ENCODE data around the gene RAPH1. TPM values are rescaled to one million over a fixed set of nuclear protein-coding genes. Genes with fewer than 3 reads are reported as not detected.

The RAPH1 gene
- total RNA-seq, 1 donor from 2014 or later = 25.7 TPM

- H3K4me3 Mint-ChIP-seq = no peak overlapping the region
- TF ChIP-seq CTCF (conservative IDR thresholded peaks at IDR 0.05) = no peak
- H3K4me1 Mint-ChIP-seq = peaks cover 5% of the 10 kb centered on the region
- no peaks in the 10 kb centered on the region for H3K36me3 Mint-ChIP-seq (ENCODE audit: low read depth)
- no peak overlapping the region for H3K27ac Mint-ChIP-seq (ENCODE audit: unreplicated experiment)
- H3K9me3 Mint-ChIP-seq = no peaks in the 10 kb centered on the region
- H3K27me3 Mint-ChIP-seq (ENCODE audit: low read depth) = no peaks in the 10 kb centered on the region
- DNase-seq (ENCODE audit: low read depth, low spot score) = no peak
Observed at GRCh38 chr2:203582468-203582867, 47.4 kb upstream of the RAPH1 start.

GRCh38 chr2:203580844-203581243 is 45.7 kb upstream of the RAPH1 start:
- Mint-ChIP-seq H3K4me1 (peaks cover 5% of the 10 kb centered on the region), H3K9me3 (no peaks in the 10 kb centered on the region), H3K27me3 (ENCODE audit: low read depth) (no peaks in the 10 kb centered on the region), H3K27ac (ENCODE audit: unreplicated experiment) (no peak overlapping the region), H3K4me3 (no peak overlapping the region), H3K36me3 (ENCODE audit: low read depth) (no peaks in the 10 kb centered on the region)
- no peak for TF ChIP-seq CTCF (conservative IDR thresholded peaks at IDR 0.05)
- DNase-seq (ENCODE audit: low read depth, low spot score) = no peak

- TF ChIP-seq CTCF (conservative IDR thresholded peaks at IDR 0.05) = no peak
- no peak overlapping the region for H3K27ac Mint-ChIP-seq (ENCODE audit: unreplicated experiment)
- H3K27me3 Mint-ChIP-seq (ENCODE audit: low read depth) = no peaks in the 10 kb centered on the region
- no peak for DNase-seq (ENCODE audit: low read depth, low spot score)
- no peaks in the 10 kb centered on the region for H3K9me3 Mint-ChIP-seq
- H3K36me3 Mint-ChIP-seq (ENCODE audit: low read depth) = no peaks in the 10 kb centered on the region
- H3K4me1 Mint-ChIP-seq = no peaks in the 10 kb centered on the region
- no peak overlapping the region for H3K4me3 Mint-ChIP-seq
Observed at GRCh38 chr2:203579730-203580129, 44.6 kb upstream of the RAPH1 start.

- Mint-ChIP-seq H3K27ac (ENCODE audit: unreplicated experiment) (no peak overlapping the region), H3K36me3 (ENCODE audit: low read depth) (no peaks in the 10 kb centered on the region), H3K9me3 (no peaks in the 10 kb centered on the region), H3K4me1 (no peaks in the 10 kb centered on the region), H3K27me3 (ENCODE audit: low read depth) (no peaks in the 10 kb centered on the region), H3K4me3 (no peak overlapping the region)
- no peak for TF ChIP-seq CTCF (conservative IDR thresholded peaks at IDR 0.05)
- DNase-seq (ENCODE audit: low read depth, low spot score) = no peak
Observed at GRCh38 chr2:203578759-203579643, 43.9 kb upstream of the RAPH1 start.

- Mint-ChIP-seq H3K4me3 (no peak overlapping the region), H3K4me1 (no peaks in the 10 kb centered on the region), H3K27ac (ENCODE audit: unreplicated experiment) (no peak overlapping the region), H3K9me3 (no peaks in the 10 kb centered on the region), H3K36me3 (ENCODE audit: low read depth) (no peaks in the 10 kb centered on the region), H3K27me3 (ENCODE audit: low read depth) (peaks cover 2% of the 10 kb centered on the region)
- DNase-seq (ENCODE audit: low read depth, low spot score) = no peak
- no peak for TF ChIP-seq CTCF (conservative IDR thresholded peaks at IDR 0.05)
Observed at GRCh38 chr2:203574824-203575223, 39.7 kb upstream of the RAPH1 start.
